Activated naive CD8-positive, alpha-beta T cell (primary cell): ENCODE data around the gene C1orf35.
A peak's percentile ranks its signal among the peaks of the same experiment; 100 is the strongest.

ENCODE experiments used
- H3K27ac Mint-ChIP-seq: one replicate; pipeline ENCODE4 v1.8.0; 2021; ENCODE audit warnings: mixed read lengths
- H3K27me3 Mint-ChIP-seq: one replicate; pipeline ENCODE4 v1.8.0; 2021; ENCODE audit warnings: mixed read lengths
- H3K36me3 Mint-ChIP-seq: one replicate; pipeline ENCODE4 v1.8.0; 2021; ENCODE audit warnings: mixed read lengths
- H3K4me1 Mint-ChIP-seq: one replicate; pipeline ENCODE4 v1.8.0; 2021; ENCODE audit warnings: low read depth, mixed read lengths
- H3K4me3 Mint-ChIP-seq: one replicate; pipeline ENCODE4 v1.8.0; 2021; ENCODE audit warnings: mild to moderate bottlenecking, mixed read lengths
- H3K9me3 Mint-ChIP-seq: one replicate; pipeline ENCODE4 v1.8.0; 2021; ENCODE audit warnings: low read depth, mixed read lengths

The C1orf35 gene

DNA sequence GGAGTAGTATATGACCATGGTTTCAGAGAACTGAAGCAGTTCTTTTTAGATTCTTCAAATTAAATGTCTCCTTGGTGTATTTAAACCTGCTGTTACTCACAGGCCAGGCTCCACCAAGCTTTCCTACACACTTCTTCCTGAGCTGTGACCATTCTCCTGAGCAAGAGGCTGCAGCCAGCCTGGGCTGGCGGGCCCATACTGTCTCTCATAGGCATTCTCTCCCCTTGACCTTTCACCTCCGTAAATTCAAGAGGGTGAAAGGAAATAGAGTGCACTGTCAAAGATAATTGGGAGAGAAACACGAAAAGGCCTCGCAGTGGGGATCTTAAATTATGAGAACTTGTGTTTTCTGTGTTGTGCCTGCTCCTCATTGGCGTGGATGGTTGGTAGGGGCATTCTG is 18.3 kb downstream of the C1orf35 start:
- Mint-ChIP-seq H3K27ac (peak overlapping the region; percentile 96), H3K4me3 (peak overlapping the region; percentile 94), H3K9me3 (no peaks in the 10 kb centered on the region), H3K27me3 (no peaks in the 10 kb centered on the region), H3K4me1 (peaks cover 59% of the 10 kb centered on the region), H3K36me3 (peaks cover 12% of the 10 kb centered on the region)

DNA sequence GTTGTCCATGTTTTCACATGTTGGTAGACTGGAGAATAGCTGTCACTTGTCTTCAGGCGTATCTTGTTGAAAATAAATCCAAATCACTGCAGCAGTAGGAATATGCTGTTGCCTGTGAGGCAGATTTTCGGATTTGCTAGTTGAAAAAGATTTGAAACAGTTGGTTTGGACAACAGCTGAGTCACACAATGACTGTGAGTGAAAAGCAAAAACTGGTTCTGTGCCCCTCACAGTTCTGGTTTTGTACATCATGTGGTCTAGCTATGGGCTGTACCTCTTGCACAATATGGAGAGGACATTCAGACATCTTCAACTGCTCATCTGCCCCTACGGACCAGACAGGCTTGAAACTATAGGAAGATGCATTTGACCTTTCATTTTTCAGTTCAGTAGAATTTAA is 18.8 kb downstream of the C1orf35 start:
- no peaks in the 10 kb centered on the region for H3K27me3 Mint-ChIP-seq
- no peaks in the 10 kb centered on the region for H3K9me3 Mint-ChIP-seq
- peak overlapping the region; percentile 94 for H3K4me3 Mint-ChIP-seq
- peaks cover 12% of the 10 kb centered on the region for H3K36me3 Mint-ChIP-seq
- H3K27ac Mint-ChIP-seq = peak overlapping the region; percentile 96
- peaks cover 55% of the 10 kb centered on the region for H3K4me1 Mint-ChIP-seq

DNA sequence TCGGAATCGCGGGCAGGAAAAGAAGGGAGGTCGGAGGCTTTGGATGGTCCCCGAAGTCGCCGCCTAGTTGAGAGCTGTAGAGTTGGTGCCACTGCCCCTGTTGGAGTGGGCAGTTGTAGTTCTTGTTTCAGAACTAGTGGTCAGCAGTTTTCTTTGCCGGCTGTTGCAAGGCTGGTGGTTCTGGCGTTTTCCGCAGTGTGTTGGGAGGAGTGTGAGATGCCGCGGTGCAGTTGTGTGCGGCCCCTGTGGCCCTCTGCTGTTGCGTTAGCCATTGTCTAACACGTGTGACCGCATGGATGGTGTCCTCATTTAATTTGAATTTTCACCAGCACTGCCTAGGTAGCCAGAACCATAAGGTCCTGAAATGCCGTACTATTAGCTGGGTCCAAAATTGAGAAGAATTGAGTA is 19.2 kb downstream of the C1orf35 start:
- peaks cover 52% of the 10 kb centered on the region for H3K4me1 Mint-ChIP-seq
- H3K9me3 Mint-ChIP-seq = no peaks in the 10 kb centered on the region
- H3K27ac Mint-ChIP-seq = peak overlapping the region; percentile 96
- no peaks in the 10 kb centered on the region for H3K27me3 Mint-ChIP-seq
- H3K4me3 Mint-ChIP-seq = peak overlapping the region; percentile 94
- H3K36me3 Mint-ChIP-seq = peaks cover 12% of the 10 kb centered on the region

DNA sequence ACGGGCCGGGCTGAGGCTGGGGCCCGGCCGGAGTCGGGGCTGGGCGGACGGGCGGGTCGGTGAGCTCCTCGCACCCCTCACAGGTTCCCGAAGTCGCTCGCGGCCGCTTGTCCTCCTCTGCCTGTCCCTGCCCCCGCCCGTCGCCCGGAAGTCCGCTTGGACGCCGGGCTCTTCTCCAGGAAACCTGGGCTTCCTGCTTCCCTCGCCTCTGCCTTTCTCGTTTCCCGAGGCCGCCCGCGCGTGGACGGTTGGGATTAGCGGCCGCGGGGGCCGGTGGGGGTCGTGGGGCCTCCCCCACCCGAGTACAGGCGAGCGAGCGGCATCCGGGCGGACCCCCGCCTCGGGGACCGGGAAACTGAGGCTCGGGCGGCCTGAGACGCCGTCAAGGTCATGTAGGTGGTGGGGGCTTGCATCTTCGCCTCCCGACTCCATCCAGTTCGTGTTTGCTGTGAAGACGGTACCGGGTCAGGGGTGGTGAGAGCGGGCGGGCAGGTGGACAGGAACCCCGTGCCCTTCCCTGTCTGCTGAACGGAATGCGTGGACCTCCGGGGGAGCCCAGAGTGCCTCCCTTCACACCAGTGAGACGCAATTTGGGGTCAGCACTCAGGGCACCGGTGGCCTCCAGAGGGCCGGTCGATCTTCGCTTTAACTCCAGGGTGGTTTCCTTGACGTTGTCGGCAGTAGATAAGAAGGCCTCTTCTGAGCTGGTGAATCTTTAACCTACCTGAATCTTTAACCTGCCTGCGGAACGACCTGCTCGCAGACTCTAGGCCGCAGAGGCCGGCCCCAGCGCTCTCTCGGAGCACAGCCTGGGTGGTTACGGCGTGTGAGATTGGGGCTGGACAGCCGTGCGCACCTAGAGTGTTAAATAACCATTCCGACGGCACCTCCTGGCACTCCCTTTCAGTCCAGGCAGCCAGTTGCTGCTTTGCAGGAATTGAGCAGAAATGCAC is 19.9 kb downstream of the C1orf35 start:
- H3K4me3 Mint-ChIP-seq = peak overlapping the region; percentile 94
- H3K36me3 Mint-ChIP-seq = peaks cover 12% of the 10 kb centered on the region
- H3K4me1 Mint-ChIP-seq = peaks cover 45% of the 10 kb centered on the region
- no peaks in the 10 kb centered on the region for H3K27me3 Mint-ChIP-seq
- H3K9me3 Mint-ChIP-seq = no peaks in the 10 kb centered on the region
- H3K27ac Mint-ChIP-seq = peak overlapping the region; percentile 96

DNA sequence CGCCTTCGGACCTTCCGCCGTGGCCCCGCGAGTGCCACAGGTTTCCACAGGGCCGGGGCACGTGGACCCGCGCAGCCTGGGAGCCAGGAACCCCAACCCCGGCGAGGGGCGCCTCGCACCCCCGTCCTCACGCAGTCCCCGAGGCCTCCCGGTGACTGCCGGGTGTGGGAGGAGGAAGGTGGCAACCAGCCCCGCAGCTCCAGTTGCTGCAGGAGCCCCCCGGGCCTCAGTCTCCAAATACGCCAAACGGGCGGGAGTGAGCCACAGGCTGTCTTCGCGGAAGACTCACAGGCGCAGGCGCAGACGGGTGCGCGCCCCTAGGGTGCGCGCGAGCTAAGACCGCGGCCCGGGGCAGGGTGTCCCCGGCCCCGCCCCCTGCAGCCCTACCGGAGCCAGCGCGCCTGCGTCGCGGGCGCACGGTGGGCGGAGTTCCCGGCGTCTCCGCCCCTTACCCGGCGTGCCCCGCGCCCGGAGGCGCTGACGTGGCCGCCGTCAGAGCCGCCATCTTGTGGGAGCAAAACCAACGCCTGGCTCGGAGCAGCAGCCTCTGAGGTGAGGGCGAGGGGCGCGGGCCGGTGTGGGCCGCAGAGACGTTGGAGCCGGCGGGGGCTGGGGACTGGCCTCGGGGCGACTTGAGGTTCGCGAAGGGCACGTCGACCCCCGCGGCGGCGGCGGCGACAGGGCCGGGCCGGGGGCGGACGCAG is 20.8 kb downstream of the C1orf35 start, which contains the start of gene ARF1:
Gene ARF1, plus strand, starts transcription at position 495 of the 704 bp plus-strand sequence. CDS start 14,407 bp downstream, outside the sequence.
- H3K9me3 Mint-ChIP-seq = no peaks in the 10 kb centered on the region
- H3K27ac Mint-ChIP-seq = peak within 1 kb of the TSS; percentile 96
- H3K4me1 Mint-ChIP-seq = peaks cover 37% of the 10 kb centered on the region
- H3K4me3 Mint-ChIP-seq = peak within 1 kb of the TSS; percentile 94
- no peaks in the 10 kb centered on the region for H3K27me3 Mint-ChIP-seq
- peaks cover 7% of the 10 kb centered on the region for H3K36me3 Mint-ChIP-seq

DNA sequence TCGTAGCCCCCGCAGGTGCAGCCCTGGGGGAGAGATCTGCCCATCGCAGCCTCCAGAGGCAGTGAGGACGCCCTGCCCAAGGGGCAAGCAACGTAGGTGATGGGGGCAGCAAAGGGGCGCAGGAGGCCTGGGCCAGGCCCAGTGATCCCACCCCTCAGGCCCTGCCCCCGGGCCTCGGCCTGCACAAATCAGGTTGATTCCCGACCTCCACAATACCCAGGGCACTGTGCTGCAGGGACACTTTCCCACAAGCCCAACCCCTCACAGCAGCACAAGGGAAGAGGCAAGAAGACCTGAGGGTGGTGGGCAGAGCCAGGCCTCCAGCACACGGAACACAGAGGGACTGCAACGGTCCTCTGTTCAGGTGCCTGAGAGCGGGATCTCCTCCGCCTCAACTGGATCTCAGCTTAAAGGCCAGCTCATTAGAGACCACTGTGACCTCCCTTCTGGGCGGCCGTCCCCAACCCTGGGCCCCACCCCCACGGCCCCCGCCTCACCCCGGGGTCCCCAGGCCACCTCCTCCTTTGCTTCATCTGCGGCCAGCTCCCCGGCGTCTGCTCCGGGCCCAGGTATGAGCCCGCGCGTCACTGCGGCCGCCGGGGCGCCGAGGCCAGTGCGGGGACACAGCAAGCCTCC is 21.4 kb downstream of the C1orf35 start:
- H3K4me3 Mint-ChIP-seq = peak overlapping the region; percentile 88
- peaks cover 31% of the 10 kb centered on the region for H3K4me1 Mint-ChIP-seq
- H3K27me3 Mint-ChIP-seq = no peaks in the 10 kb centered on the region
- H3K27ac Mint-ChIP-seq = peak overlapping the region; percentile 61
- no peaks in the 10 kb centered on the region for H3K9me3 Mint-ChIP-seq
- H3K36me3 Mint-ChIP-seq = peaks cover 7% of the 10 kb centered on the region

DNA sequence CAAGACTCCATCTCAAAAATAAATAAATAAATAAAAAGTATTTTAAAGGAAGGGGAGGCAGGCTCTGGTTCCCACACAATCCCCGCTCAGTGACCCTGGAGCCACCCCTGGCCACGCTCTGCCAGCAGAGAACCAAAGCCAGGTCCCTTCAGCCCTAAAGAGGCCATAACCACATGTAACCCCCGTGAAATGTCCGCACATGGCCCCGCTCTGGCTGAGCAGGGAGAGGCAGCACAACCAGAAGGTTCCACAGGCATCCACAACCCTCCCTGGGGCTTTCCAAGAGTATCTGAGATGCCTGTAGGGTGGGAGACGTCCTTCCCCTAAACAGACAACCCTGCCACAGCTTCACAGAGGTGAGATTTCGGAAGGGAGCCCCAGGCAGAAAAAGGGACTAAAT is 22.0 kb downstream of the C1orf35 start:
- Mint-ChIP-seq H3K27ac (peak overlapping the region; percentile 41), H3K36me3 (peaks cover 7% of the 10 kb centered on the region), H3K4me3 (peak overlapping the region; percentile 88), H3K4me1 (peaks cover 27% of the 10 kb centered on the region), H3K27me3 (no peaks in the 10 kb centered on the region), H3K9me3 (no peaks in the 10 kb centered on the region)

DNA sequence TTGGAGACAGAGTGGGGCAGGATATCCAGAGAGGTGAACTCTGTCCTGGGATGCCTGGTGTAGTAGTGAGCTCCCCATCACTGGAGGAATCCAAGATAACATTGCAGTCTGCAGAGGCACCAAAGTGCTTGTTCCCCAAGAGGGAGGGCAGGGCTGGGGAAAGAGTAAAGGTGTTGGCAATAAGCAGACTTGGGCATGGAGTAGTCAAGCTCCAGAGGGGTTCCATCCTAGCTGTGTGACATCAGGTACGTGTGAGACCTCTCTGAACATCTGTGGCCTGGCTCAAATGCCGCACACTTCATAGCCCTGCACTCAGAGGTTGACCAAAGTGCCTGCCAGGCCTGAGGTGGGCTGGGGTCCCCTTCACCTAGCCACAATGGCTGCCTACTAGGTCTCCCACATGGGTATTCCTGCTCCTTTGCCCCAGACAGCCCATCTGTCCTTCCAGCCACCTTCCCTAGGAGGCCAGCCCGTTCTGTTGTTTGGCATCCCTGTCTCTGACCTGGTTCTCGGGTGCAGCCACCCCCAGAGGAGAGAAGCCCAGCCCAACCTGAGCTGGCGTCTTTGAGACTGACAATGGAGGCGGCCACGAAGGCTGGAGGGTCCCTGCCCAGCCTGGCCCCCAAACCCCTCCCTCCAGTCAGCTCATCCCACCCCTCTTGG is 23.4 kb downstream of the C1orf35 start:
- H3K9me3 Mint-ChIP-seq = no peaks in the 10 kb centered on the region
- peaks cover 4% of the 10 kb centered on the region for H3K36me3 Mint-ChIP-seq
- no peaks in the 10 kb centered on the region for H3K27me3 Mint-ChIP-seq
- no peak overlapping the region for H3K27ac Mint-ChIP-seq
- H3K4me3 Mint-ChIP-seq = no peak overlapping the region
- peaks cover 13% of the 10 kb centered on the region for H3K4me1 Mint-ChIP-seq

DNA sequence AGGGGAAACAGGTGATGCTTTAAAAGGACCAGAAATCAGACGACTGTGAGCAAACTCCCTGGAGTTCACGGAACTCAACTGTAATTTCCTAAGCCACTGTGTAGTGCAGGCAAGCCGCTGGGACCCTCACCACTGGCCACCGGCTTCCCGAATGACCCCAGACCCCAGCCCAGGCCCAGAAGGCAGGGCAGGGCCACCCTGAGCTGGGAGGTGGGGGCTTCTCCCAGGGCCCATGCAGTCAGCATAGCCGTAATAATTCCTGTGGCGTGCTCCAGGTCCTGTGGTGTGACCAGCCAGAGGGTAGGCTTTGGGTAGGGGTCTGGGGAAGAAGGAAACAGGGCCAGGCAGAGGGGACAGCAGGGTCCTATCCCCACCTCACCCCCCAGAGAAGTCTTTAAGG is 24.1 kb downstream of the C1orf35 start:
- Mint-ChIP-seq H3K36me3 (no peaks in the 10 kb centered on the region), H3K27me3 (no peaks in the 10 kb centered on the region), H3K9me3 (no peaks in the 10 kb centered on the region), H3K4me1 (peaks cover 7% of the 10 kb centered on the region), H3K27ac (peak overlapping the region; percentile 50), H3K4me3 (no peak overlapping the region)

DNA sequence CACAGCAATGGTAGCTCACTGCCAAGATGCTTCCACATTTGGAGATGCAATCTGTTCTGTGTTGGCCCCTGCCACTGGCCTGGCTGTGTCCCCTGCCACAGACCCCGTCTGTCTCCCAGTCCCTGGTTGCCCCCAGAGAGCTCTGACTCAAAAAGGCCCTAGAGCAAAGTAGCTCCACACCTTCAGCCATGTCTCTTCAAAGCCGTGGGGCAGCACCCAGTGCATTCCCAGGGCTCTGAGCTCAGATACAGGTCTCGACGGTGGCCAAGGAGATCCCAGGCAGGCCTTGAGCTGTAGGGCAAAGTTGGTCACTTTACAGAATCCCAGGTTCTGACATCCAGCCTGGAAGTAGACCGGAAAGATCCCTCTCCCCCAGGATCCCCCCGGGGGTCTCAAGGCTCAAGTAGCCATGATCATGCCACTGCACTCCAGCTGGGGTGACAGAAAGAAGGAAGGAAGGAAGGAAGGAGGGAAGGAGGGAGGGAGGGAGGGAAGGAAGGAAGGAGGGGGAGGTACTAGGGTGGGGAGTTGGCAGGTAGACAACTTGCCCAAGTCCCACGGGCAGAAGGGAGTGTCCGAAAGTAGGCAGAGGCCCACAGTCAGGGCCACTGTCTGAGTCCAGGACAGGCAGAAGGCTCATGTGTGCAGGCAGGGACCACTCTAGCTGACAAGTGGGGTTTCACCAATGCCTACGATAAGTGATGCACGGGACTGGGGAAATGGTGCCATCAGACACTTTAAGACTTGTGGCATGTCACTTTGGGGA is 25.4 kb downstream of the C1orf35 start:
- Mint-ChIP-seq H3K9me3 (no peaks in the 10 kb centered on the region), H3K4me1 (peaks cover 6% of the 10 kb centered on the region), H3K27me3 (no peaks in the 10 kb centered on the region), H3K36me3 (no peaks in the 10 kb centered on the region), H3K4me3 (no peak overlapping the region), H3K27ac (no peak overlapping the region)

DNA sequence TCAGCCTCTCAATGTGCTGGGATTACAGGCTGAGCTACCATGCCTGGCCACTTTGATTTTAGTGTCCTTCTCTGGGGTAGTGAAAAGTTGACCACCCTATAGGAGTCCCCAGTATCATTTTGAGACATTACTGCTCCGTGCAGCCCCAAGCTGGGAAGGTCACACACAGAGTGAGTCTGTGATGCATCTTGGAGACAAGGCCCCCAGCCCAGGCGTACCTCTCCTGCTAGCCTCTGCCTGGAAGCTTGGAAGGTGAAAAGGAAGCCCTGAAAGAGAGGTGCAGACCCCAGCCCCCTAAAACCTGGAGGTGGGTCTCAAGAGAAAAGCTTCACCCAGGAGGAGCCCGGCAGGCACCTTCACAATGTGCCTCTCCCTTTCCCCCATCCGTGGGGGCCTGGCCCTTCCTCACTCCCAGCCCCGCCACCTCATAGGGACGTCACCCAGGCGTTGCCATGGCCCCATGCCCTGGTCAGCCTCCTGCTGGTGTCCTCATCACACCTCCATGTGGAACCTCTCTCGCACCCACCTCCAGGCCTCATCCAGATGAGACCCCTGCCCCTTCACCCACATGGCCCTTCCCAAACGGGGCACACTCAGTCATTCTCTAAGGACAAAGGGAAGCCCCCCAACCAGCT is 26.2 kb downstream of the C1orf35 start:
- Mint-ChIP-seq H3K27me3 (no peaks in the 10 kb centered on the region), H3K9me3 (no peaks in the 10 kb centered on the region), H3K4me3 (no peak overlapping the region), H3K36me3 (no peaks in the 10 kb centered on the region), H3K27ac (no peak overlapping the region), H3K4me1 (peaks cover 6% of the 10 kb centered on the region)

DNA sequence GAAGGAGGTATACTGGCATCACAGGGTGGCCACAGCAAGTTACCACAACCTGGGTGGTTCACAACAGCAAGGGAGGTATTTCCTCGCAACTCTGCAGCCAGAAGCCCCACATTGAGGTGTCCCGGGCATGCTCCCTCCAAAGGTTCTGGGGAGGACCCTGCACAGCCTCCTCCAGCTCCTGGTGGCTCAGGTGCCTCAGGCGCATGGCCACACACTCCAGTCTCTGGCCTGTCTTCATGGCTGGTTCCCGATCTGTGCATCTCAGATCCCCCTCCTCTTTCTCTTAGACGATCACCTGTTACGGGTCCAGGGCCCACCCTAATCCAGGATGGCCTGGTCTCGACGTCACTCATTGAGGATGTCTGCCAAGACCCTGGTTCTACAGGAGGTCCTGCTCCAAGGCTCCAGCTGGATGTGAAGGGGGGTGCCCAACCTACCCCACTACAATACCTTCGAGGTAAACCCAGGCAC is 27.3 kb downstream of the C1orf35 start:
- H3K9me3 Mint-ChIP-seq = no peaks in the 10 kb centered on the region
- H3K27me3 Mint-ChIP-seq = no peaks in the 10 kb centered on the region
- no peaks in the 10 kb centered on the region for H3K36me3 Mint-ChIP-seq
- no peak overlapping the region for H3K4me3 Mint-ChIP-seq
- peaks cover 3% of the 10 kb centered on the region for H3K4me1 Mint-ChIP-seq
- H3K27ac Mint-ChIP-seq = no peak overlapping the region

DNA sequence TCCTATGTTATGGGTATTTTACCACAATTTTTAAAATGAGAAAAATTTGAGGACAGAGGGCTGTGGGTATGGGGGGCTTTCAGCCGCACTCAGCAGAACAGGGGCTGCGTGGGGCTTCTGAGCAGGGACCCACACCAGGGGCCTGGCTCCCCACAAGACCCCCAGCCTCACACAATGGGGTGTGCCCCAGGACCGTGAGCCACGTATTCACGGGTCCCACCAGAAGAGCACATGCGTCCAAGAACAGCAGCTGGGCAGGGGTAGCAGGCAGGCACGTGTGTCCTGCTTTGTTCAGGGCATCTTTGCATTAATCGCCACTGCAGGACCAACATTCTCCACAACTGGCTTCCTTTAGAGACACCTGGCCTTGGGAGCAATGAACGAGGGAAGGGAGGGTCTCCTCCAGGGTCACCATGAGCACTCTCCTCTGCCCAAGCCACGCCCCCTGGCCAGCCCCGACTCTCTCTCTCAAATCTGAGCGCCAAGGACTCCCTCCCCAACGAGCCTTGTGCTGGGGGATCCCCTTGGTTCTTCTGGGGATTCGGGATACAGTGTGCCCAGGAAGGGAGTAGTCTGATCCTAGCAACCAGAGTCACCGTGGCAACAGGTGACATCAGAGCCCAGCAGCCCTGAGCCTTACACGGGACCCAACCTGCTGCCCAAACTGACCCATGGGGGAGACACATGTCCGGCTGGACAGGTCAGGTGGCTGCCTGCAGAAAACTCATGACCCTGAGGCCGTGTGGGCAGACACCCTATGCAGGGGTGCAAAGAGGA is 28.0 kb downstream of the C1orf35 start:
- Mint-ChIP-seq H3K4me1 (peaks cover 3% of the 10 kb centered on the region), H3K27me3 (no peaks in the 10 kb centered on the region), H3K4me3 (no peak overlapping the region), H3K9me3 (no peaks in the 10 kb centered on the region), H3K27ac (no peak overlapping the region), H3K36me3 (no peaks in the 10 kb centered on the region)
